Natural killer cell (primary cell): ENCODE measurements around the gene ARHGAP42. TPM values are rescaled to one million over a fixed set of nuclear protein-coding genes. Genes with fewer than 3 reads are reported as not detected.

Experiments used
- ATAC-seq, 3 donors: fragments of 150-1000 bp in 2 of 3; fragments of 200-7000 bp in 1 of 3; cut with Tn5 transposase; 1 replicate in 1 of 3; 2 replicates in 2 of 3; pipeline ENCODE4 v1.10.0; 2021; ENCODE audit warnings: mild to moderate bottlenecking in 2 of 3, moderate library complexity in 2 of 3
- DNase-seq, 2 donors: peaks; one replicate each; pipeline versions ENCODE4 v3.0.0 to v3.0.0-alpha.2; 2013 to 2021; ENCODE audit warnings: mixed read lengths in 1 of 2
- H3K27ac ChIP-seq: one replicate; pipeline ENCODE4 v1.5.1; 2013; ENCODE audit warnings: mild to moderate bottlenecking, low read length
- H3K27me3 ChIP-seq: one replicate; pipeline ENCODE4 v1.6.1; 2013; ENCODE audit warnings: low read length; ENCODE audit not compliant: control insufficient read depth, insufficient read depth
- H3K36me3 ChIP-seq: one replicate; pipeline ENCODE4 v1.6.1; 2013; ENCODE audit warnings: low read length; ENCODE audit not compliant: control insufficient read depth, insufficient read depth
- H3K4me1 ChIP-seq: one replicate; pipeline ENCODE4 v1.6.1; 2013; ENCODE audit warnings: low read length; ENCODE audit not compliant: control insufficient read depth, insufficient read depth
- H3K4me3 ChIP-seq: one replicate; pipeline ENCODE4 v1.5.1; 2013; ENCODE audit warnings: low read length
- H3K9me3 ChIP-seq: one replicate; pipeline ENCODE4 v1.6.1; 2013; ENCODE audit warnings: low read length; ENCODE audit not compliant: control insufficient read depth, insufficient read depth
- H3K27ac Mint-ChIP-seq, 2 donors: one replicate each; pipeline ENCODE4 v1.8.0; 2022; ENCODE audit warnings: mild to moderate bottlenecking in 2 of 2, mixed read lengths in 2 of 2, moderate library complexity in 1 of 2
- H3K27me3 Mint-ChIP-seq, 2 donors: one replicate each; pipeline ENCODE4 v1.8.0; 2022; ENCODE audit warnings: low read depth in 2 of 2, mixed read lengths in 2 of 2
- H3K36me3 Mint-ChIP-seq: one replicate; pipeline ENCODE4 v1.8.0; 2022; ENCODE audit warnings: mixed read lengths
- H3K4me1 Mint-ChIP-seq, 2 donors: one replicate each; pipeline ENCODE4 v1.8.0; 2022; ENCODE audit warnings: mixed read lengths in 2 of 2
- H3K4me3 Mint-ChIP-seq: one replicate; pipeline ENCODE4 v1.8.0; 2022; ENCODE audit warnings: mild to moderate bottlenecking, moderate library complexity, mixed read lengths
- H3K9me3 Mint-ChIP-seq, 2 donors: one replicate each; pipeline ENCODE4 v1.8.0; 2022; ENCODE audit warnings: mixed read lengths in 2 of 2
- WGBS: methylation state at CpG from one replicate; pipeline ENCODE4 v1.1.7; 2013; ENCODE audit warnings: missing lambda C conversion rate; ENCODE audit not compliant: insufficient coverage; 5-methylcytosine and 5-hydroxymethylcytosine counted together
- intact Hi-C: fragments of 100-400 bp; cut with micrococcal nuclease; formaldehyde crosslinking; loops from one replicate; pipeline ENCODE4 v1.14.2; 2022
- total RNA-seq, 4 donors: library from RNA; stranded (reverse); fragments of 120-200 nt in 1 of 4; gene quantifications; one replicate each; pipeline versions ENCODE4 v1.2.3 to v1.2.4, GENCODE V29; 2013 to 2022
- TF ChIP-seq, protein P1 (sequence below): fragments of 200-600 bp; IDR thresholded peaks from one replicate; pipeline ENCODE4 v1.8.0; 2022; ENCODE audit warnings: antibody characterized with exemption

ARHGAP42 gene
- total RNA-seq, 3 donors from 2014 or later (not counting 1 experiment from before 2014, with no cell fraction given), result 6.0 to 7.6 (median 6.4) TPM

DNA sequence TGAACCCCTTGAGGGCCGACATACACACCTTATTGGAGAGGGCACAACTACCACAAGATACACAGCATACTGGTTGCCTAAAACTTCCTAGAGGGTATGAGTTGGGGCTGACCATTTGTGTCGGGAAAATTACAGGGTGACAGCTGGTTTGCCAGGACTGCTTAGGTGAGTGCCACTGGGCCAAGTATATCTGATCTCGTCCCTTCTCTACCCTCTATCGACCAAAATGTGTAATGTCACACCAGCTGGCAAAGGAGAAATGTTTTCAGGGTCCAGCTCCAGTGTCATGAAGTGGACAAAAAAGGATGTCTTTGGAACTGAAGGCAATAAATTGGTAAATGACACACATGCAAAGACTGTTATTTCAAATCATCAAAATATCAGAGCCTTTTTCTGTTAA lies 316.4 kb downstream of the ARHGAP42 start:
- Histone ChIP-seq H3K9me3 (no peaks in the 10 kb centered on the region), H3K4me1 (no peaks in the 10 kb centered on the region), H3K4me3 (no peak overlapping the region), H3K27ac (no peak overlapping the region), H3K27me3 (no peaks in the 10 kb centered on the region), H3K36me3 (no peaks in the 10 kb centered on the region)
- H3K27ac Mint-ChIP-seq, result no peak overlapping the region
- H3K27me3 Mint-ChIP-seq, result no peaks in the 10 kb centered on the region
- TF ChIP-seq, protein P1, sequence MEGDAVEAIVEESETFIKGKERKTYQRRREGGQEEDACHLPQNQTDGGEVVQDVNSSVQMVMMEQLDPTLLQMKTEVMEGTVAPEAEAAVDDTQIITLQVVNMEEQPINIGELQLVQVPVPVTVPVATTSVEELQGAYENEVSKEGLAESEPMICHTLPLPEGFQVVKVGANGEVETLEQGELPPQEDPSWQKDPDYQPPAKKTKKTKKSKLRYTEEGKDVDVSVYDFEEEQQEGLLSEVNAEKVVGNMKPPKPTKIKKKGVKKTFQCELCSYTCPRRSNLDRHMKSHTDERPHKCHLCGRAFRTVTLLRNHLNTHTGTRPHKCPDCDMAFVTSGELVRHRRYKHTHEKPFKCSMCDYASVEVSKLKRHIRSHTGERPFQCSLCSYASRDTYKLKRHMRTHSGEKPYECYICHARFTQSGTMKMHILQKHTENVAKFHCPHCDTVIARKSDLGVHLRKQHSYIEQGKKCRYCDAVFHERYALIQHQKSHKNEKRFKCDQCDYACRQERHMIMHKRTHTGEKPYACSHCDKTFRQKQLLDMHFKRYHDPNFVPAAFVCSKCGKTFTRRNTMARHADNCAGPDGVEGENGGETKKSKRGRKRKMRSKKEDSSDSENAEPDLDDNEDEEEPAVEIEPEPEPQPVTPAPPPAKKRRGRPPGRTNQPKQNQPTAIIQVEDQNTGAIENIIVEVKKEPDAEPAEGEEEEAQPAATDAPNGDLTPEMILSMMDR, result no peak
- no peak for DNase-seq
- no peak for ATAC-seq
- H3K4me1 Mint-ChIP-seq, result no peaks in the 10 kb centered on the region
- H3K36me3 Mint-ChIP-seq, result no peaks in the 10 kb centered on the region
- H3K9me3 Mint-ChIP-seq, result peaks cover 3 to 6% of the 10 kb centered on the region in 2 donors
- H3K4me3 Mint-ChIP-seq, result no peak overlapping the region
- 92% methylated on average over 3 of the region's 4 CpGs for WGBS
- intact Hi-C loops, result no loop called here

GRCh38 chr11:101008961-101009689 lies 322.0 kb downstream of the ARHGAP42 start:
- Mint-ChIP-seq H3K27me3 (no peaks in the 10 kb centered on the region), H3K4me3 (no peak overlapping the region), H3K4me1 (no peaks in the 10 kb centered on the region), H3K9me3 (peaks cover 3 to 8% of the 10 kb centered on the region in 2 donors), H3K36me3 (no peaks in the 10 kb centered on the region), H3K27ac (no peak overlapping the region)
- H3K36me3 ChIP-seq, result no peaks in the 10 kb centered on the region
- ATAC-seq (no peak), DNase-seq (no peak)
- 70% methylated on average over 1 of the region's 1 CpG for WGBS
- no peak overlapping the region for H3K27ac ChIP-seq
- no peaks in the 10 kb centered on the region for H3K9me3 ChIP-seq
- H3K27me3 ChIP-seq, result no peaks in the 10 kb centered on the region
- TF ChIP-seq, protein P1, result no peak
- H3K4me3 ChIP-seq, result no peak overlapping the region
- no peaks in the 10 kb centered on the region for H3K4me1 ChIP-seq
- intact Hi-C loops, result no loop called here

- no peak overlapping the region for H3K4me3 Mint-ChIP-seq
- no peaks in the 10 kb centered on the region for H3K9me3 ChIP-seq
Measured at GRCh38 chr11:101009690-101010055, 322.6 kb downstream of the ARHGAP42 start.

More at GRCh38 chr11:101009690-101010055, 322.6 kb downstream of the ARHGAP42 start:
- no peaks in the 10 kb centered on the region for H3K27me3 Mint-ChIP-seq
- Histone ChIP-seq H3K27me3 (no peaks in the 10 kb centered on the region), H3K36me3 (no peaks in the 10 kb centered on the region), H3K4me3 (no peak overlapping the region), H3K4me1 (no peaks in the 10 kb centered on the region), H3K27ac (no peak overlapping the region)
- no peak for DNase-seq
- H3K36me3 Mint-ChIP-seq, result no peaks in the 10 kb centered on the region
- ATAC-seq, result no peak
- peaks cover 3 to 8% of the 10 kb centered on the region in 2 donors for H3K9me3 Mint-ChIP-seq
- H3K27ac Mint-ChIP-seq, result no peak overlapping the region
- no CpG with 5 or more reads among the region's 2 CpGs for WGBS
- H3K4me1 Mint-ChIP-seq, result no peaks in the 10 kb centered on the region
- TF ChIP-seq, protein P1, result no peak
- intact Hi-C loops, result no loop called here
